Endothelial cell (in vitro differentiated cells): ENCODE measurements around the gene PACS2. TPM values are rescaled to one million over a fixed set of nuclear protein-coding genes. Genes with fewer than 3 reads are reported as not detected.

Experiments used
- DNase-seq: peaks from one replicate; pipeline ENCODE4 v3.0.0; 2021; ENCODE audit warnings: low spot score
- H3K27ac Mint-ChIP-seq: one replicate; pipeline ENCODE4 v1.8.0; 2021; ENCODE audit warnings: mixed read lengths, inconsistent platforms; ENCODE audit not compliant: unreplicated experiment
- H3K27me3 Mint-ChIP-seq: one replicate; pipeline ENCODE4 v1.8.0; 2021; ENCODE audit warnings: mild to moderate bottlenecking, moderate library complexity, mixed read lengths, inconsistent platforms; ENCODE audit not compliant: unreplicated experiment
- H3K36me3 Mint-ChIP-seq: one replicate; pipeline ENCODE4 v1.8.0; 2021; ENCODE audit warnings: mild to moderate bottlenecking, low read depth, mixed read lengths, inconsistent platforms; ENCODE audit not compliant: unreplicated experiment
- H3K4me1 Mint-ChIP-seq: one replicate; pipeline ENCODE4 v1.8.0; 2021; ENCODE audit warnings: mild to moderate bottlenecking, mixed read lengths, inconsistent platforms; ENCODE audit not compliant: unreplicated experiment
- H3K4me3 Mint-ChIP-seq: one replicate; pipeline ENCODE4 v1.8.0; 2021; ENCODE audit warnings: mild to moderate bottlenecking, mixed read lengths, inconsistent platforms; ENCODE audit not compliant: unreplicated experiment
- H3K9me3 Mint-ChIP-seq: one replicate; pipeline ENCODE4 v1.8.0; 2021; ENCODE audit warnings: mixed read lengths, inconsistent platforms; ENCODE audit not compliant: unreplicated experiment
- CTCF ChIP-seq: fragments of 200-600 bp; sonication (generic); IDR thresholded peaks from one replicate; pipeline ENCODE4 v1.5.0; 2021; ENCODE audit warnings: antibody characterized with exemption; ENCODE audit not compliant: unreplicated experiment
- total RNA-seq: library from RNA; stranded (reverse); fragmentation: NEBNext Ultra II Directional; extraction: Animal tissue kit (Norgen Biotek cat#: 25700); gene quantifications from one replicate; pipeline ENCODE4 v1.2.1, GENCODE V29; 2021; ENCODE audit not compliant: unreplicated experiment

PACS2 gene
- total RNA-seq, 1 donor from 2014 or later = 113 TPM

GRCh38 chr14:105397350-105397931, 82.9 kb downstream of the PACS2 start:
- Mint-ChIP-seq H3K9me3 (no peaks in the 10 kb centered on the region), H3K27ac (peak overlapping the region; percentile 89), H3K4me3 (peak overlapping the region; percentile 85), H3K36me3 (peaks cover 19% of the 10 kb centered on the region), H3K27me3 (peaks cover 18% of the 10 kb centered on the region), H3K4me1 (peaks cover 2% of the 10 kb centered on the region)
- DNase-seq = no peak
- TF ChIP-seq CTCF = no peak

GRCh38 chr14:105398044-105398725, 83.6 kb downstream of the PACS2 start, which contains the start of gene TEX22:
Gene TEX22 (plus strand): TSS chr14:105398538. CDS start chr14:105399341, 803 bp downstream.
- Mint-ChIP-seq H3K4me1 (peaks cover 2% of the 10 kb centered on the region), H3K27me3 (peaks cover 14% of the 10 kb centered on the region), H3K36me3 (peaks cover 19% of the 10 kb centered on the region), H3K4me3 (peak within 1 kb of the TSS; percentile 85), H3K27ac (peak within 1 kb of the TSS; percentile 89), H3K9me3 (no peaks in the 10 kb centered on the region)
- peak; percentile 92 for DNase-seq
- TF ChIP-seq CTCF = no peak

GRCh38 chr14:105398726-105399465, 84.3 kb downstream of the PACS2 start:
- H3K27ac Mint-ChIP-seq = peak overlapping the region; percentile 13
- TF ChIP-seq CTCF = no peak
- peak overlapping the region; percentile 65 for H3K4me3 Mint-ChIP-seq
- H3K27me3 Mint-ChIP-seq = peaks cover 12% of the 10 kb centered on the region
- no peaks in the 10 kb centered on the region for H3K9me3 Mint-ChIP-seq
- H3K36me3 Mint-ChIP-seq = peaks cover 19% of the 10 kb centered on the region
- peaks cover 2% of the 10 kb centered on the region for H3K4me1 Mint-ChIP-seq
- peak; percentile 65 for DNase-seq

GRCh38 chr14:105399466-105399775, 84.9 kb downstream of the PACS2 start:
- H3K4me1 Mint-ChIP-seq = peaks cover 2% of the 10 kb centered on the region
- peak overlapping the region; percentile 51 for H3K4me3 Mint-ChIP-seq
- no peaks in the 10 kb centered on the region for H3K9me3 Mint-ChIP-seq
- TF ChIP-seq CTCF = no peak
- H3K27me3 Mint-ChIP-seq = peaks cover 13% of the 10 kb centered on the region
- peaks cover 18% of the 10 kb centered on the region for H3K36me3 Mint-ChIP-seq
- DNase-seq = no peak
- no peak overlapping the region for H3K27ac Mint-ChIP-seq
